Tibial nerve (tissue), 4 donors: ENCODE data around the gene PRXL2B. TPM values are rescaled to one million over a fixed set of nuclear protein-coding genes. Genes with fewer than 3 reads are reported as not detected.
"Not testable (repeated sequence)": the region's sequence is repeated elsewhere in the genome, so short reads cannot be mapped to it uniquely, and the experiment has no call there.

ENCODE experiments used
- DNase-seq, 2 donors: peaks; one replicate each; pipeline ENCODE4 v3.0.0-alpha.2; 2019; ENCODE audit warnings: low spot score in 2 of 2
- H3K27ac ChIP-seq, 4 donors: fragments of 200-600 bp; sonication (generic) in 3 of 4; one replicate each; pipeline ENCODE4 v1.5.1; 2017 to 2019; ENCODE audit warnings: mild to moderate bottlenecking in 1 of 4
- H3K27me3 ChIP-seq, 2 donors: fragments of 200-600 bp; sonication (generic) in 1 of 2; one replicate each; pipeline versions ENCODE4 v1.5.1 to v1.6.0; 2017 to 2019
- H3K36me3 ChIP-seq, 3 donors: fragments of 200-600 bp; sonication (generic); one replicate each; pipeline ENCODE4 v1.5.1; 2018 to 2019
- H3K4me1 ChIP-seq, 4 donors: fragments of 200-600 bp; sonication (generic) in 3 of 4; one replicate each; pipeline ENCODE4 v1.5.1; 2017 to 2019
- H3K4me3 ChIP-seq, 4 donors: fragments of 200-600 bp; sonication (generic) in 3 of 4; one replicate each; pipeline ENCODE4 v1.5.1; 2017 to 2019; ENCODE audit warnings: mild to moderate bottlenecking in 1 of 4, moderate library complexity in 1 of 4
- H3K9me3 ChIP-seq, 4 donors: fragments of 200-600 bp; sonication (generic) in 3 of 4; one replicate each; pipeline ENCODE4 v1.5.1; 2017 to 2019
- EP300 ChIP-seq, 2 donors: sonication (generic); formaldehyde crosslinking; IDR thresholded peaks; one replicate each; pipeline ENCODE4 v1.6.1; 2017; ENCODE audit warnings: antibody characterized with exemption in 2 of 2, mild to moderate bottlenecking in 1 of 2
- POLR2A ChIP-seq, 2 donors: fragments of 450-650 bp; IDR thresholded peaks; one replicate each; pipeline ENCODE4 v1.6.1; 2017; ENCODE audit warnings: antibody characterized with exemption in 2 of 2, mild to moderate bottlenecking in 2 of 2, moderate library complexity in 2 of 2
- WGBS, 2 donors: methylation state at CpG; one replicate each; pipeline ENCODE4 v1.1.5; 2018; 5-methylcytosine and 5-hydroxymethylcytosine counted together
- total RNA-seq, 4 donors: library from RNA; depleted of rRNA; stranded (reverse); fragments of >200 nt; gene quantifications; one replicate each; pipeline ENCODE4 v1.1.0, GENCODE V29; 2016
- TF ChIP-seq, protein P1 (sequence below), 5 experiments: fragments of 200-600 bp in 3 of 5; fragments of 450-650 bp in 2 of 5; sonication (generic) in 3 of 5; IDR thresholded peaks; one replicate each; pipeline ENCODE4 v1.5.1; 2016 to 2019; ENCODE audit warnings: antibody characterized with exemption in 5 of 5, mild to moderate bottlenecking in 3 of 5, moderate library complexity in 2 of 5

The PRXL2B gene
- total RNA-seq, 4 donors from 2014 or later: 14.4 to 18.0 (median 16.9) TPM

- Histone ChIP-seq H3K27me3 (peaks cover 0 to 10% of the 10 kb centered on the region in 2 donors), H3K27ac (no peak overlapping the region), H3K9me3 (no peaks in the 10 kb centered on the region), H3K36me3 (peaks cover 0 to 49% (median 3%) of the 10 kb centered on the region in 3 donors), H3K4me3 (no peak overlapping the region), H3K4me1 (peaks cover 0 to 4% (median 0%) of the 10 kb centered on the region in 4 donors)
- no peak for DNase-seq
- 77 to 83% methylated on average over 16 to 20 of the region's 20 CpGs for WGBS, 2 donors
- TF ChIP-seq EP300 (IDR thresholded peaks at IDR 0.05) (no peak), POLR2A (IDR thresholded peaks at IDR 0.05) (no peak)
Observed at GRCh38 chr1:2564006-2564814, 22.4 kb upstream of the PRXL2B start.

GRCh38 chr1:2564815-2565374 is 21.7 kb upstream of the PRXL2B start:
- Histone ChIP-seq H3K4me1 (peaks cover 0 to 4% (median 0%) of the 10 kb centered on the region in 4 donors), H3K4me3 (no peak overlapping the region), H3K27ac (no peak overlapping the region), H3K36me3 (peaks cover 0 to 42% (median 3%) of the 10 kb centered on the region in 3 donors), H3K9me3 (no peaks in the 10 kb centered on the region), H3K27me3 (peaks cover 0 to 10% of the 10 kb centered on the region in 2 donors)
- TF ChIP-seq, protein P1, sequence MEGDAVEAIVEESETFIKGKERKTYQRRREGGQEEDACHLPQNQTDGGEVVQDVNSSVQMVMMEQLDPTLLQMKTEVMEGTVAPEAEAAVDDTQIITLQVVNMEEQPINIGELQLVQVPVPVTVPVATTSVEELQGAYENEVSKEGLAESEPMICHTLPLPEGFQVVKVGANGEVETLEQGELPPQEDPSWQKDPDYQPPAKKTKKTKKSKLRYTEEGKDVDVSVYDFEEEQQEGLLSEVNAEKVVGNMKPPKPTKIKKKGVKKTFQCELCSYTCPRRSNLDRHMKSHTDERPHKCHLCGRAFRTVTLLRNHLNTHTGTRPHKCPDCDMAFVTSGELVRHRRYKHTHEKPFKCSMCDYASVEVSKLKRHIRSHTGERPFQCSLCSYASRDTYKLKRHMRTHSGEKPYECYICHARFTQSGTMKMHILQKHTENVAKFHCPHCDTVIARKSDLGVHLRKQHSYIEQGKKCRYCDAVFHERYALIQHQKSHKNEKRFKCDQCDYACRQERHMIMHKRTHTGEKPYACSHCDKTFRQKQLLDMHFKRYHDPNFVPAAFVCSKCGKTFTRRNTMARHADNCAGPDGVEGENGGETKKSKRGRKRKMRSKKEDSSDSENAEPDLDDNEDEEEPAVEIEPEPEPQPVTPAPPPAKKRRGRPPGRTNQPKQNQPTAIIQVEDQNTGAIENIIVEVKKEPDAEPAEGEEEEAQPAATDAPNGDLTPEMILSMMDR (IDR thresholded peaks at IDR 0.05): no peak
- TF ChIP-seq POLR2A (IDR thresholded peaks at IDR 0.05) (no peak), EP300 (IDR thresholded peaks at IDR 0.05) (no peak)
- 62 to 64% methylated on average over 9 to 14 of the region's 14 CpGs for WGBS, 2 donors
- no peak for DNase-seq

- peaks cover 0 to 19% of the 10 kb centered on the region in 2 donors for H3K27me3 ChIP-seq
- no peaks in the 10 kb centered on the region for H3K9me3 ChIP-seq
Observed at GRCh38 chr1:2566101-2567045, 20.2 kb upstream of the PRXL2B start.

GRCh38 chr1:2567083-2567679 is 19.4 kb upstream of the PRXL2B start:
- 91 to 93% methylated on average over 9 to 15 of the region's 16 CpGs for WGBS, 2 donors
- no peak for DNase-seq
- H3K9me3 ChIP-seq: no peaks in the 10 kb centered on the region

More at GRCh38 chr1:2566101-2567045, 20.2 kb upstream of the PRXL2B start:
- H3K36me3 ChIP-seq: peaks cover 0 to 28% (median 0%) of the 10 kb centered on the region in 3 donors
- no peak overlapping the region for H3K27ac ChIP-seq
- no peak for DNase-seq
- no peaks in the 10 kb centered on the region for H3K4me1 ChIP-seq
- 73 to 80% methylated on average over 34 of the region's 34 CpGs for WGBS, 2 donors
- no peak overlapping the region for H3K4me3 ChIP-seq
- no peak for TF ChIP-seq POLR2A (IDR thresholded peaks at IDR 0.05)
- TF ChIP-seq, protein P1 (IDR thresholded peaks at IDR 0.05): no peak
- TF ChIP-seq EP300 (IDR thresholded peaks at IDR 0.05): no peak

DNA sequence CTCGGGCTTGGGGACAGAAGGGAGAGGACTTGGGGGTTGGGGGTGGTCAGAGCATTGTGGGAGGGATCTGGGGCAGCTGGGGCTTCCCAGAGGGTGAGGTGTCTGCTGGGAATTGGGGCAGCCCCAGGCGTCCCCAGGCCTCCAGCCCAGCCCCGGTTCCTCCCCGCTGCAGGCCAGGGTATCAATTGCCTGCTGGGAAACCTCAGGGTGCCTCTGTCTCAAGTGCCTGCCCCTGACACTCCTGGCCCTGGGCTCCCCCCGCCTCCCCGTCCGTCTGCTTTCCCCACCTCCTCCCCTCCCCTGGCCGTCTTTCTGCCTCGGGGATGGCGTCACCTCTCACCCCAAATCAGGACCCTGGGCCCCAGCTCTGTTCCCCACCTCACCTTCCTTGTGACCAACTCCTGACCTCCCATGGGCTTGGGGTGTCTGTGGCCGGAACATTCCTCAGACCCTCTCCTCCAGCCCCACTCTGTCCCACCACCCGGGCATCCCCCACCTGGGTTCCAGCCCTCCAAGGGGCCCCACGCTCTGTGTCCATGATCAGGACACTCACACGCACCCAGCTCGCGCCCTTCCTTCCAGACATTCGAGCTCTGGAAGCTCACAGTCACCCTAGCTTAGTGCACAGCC is 18.3 kb upstream of the PRXL2B start:
- 39 to 50% methylated on average over 9 of the region's 17 CpGs for WGBS, 2 donors
- not testable (repeated sequence) for H3K36me3 ChIP-seq, DNase-seq, H3K4me1 ChIP-seq, H3K9me3 ChIP-seq, H3K4me3 ChIP-seq, H3K27ac ChIP-seq
- peaks cover 0 to 24% of the 10 kb centered on the region in 2 donors for H3K27me3 ChIP-seq

More at GRCh38 chr1:2567083-2567679, 19.4 kb upstream of the PRXL2B start:
- H3K4me3 ChIP-seq: no peak overlapping the region
- TF ChIP-seq, protein P1 (IDR thresholded peaks at IDR 0.05): no peak
- no peak for TF ChIP-seq POLR2A (IDR thresholded peaks at IDR 0.05)
- no peak for TF ChIP-seq EP300 (IDR thresholded peaks at IDR 0.05)
- H3K4me1 ChIP-seq: no peaks in the 10 kb centered on the region
- no peak overlapping the region for H3K27ac ChIP-seq
- H3K27me3 ChIP-seq: peaks cover 0 to 19% of the 10 kb centered on the region in 2 donors
- H3K36me3 ChIP-seq: peaks cover 0 to 20% (median 0%) of the 10 kb centered on the region in 3 donors
